Muscle of leg (tissue), 11 donors: ENCODE data around the gene DCAF11. TPM values are rescaled to one million over a fixed set of nuclear protein-coding genes. Genes with fewer than 3 reads are reported as not detected.
A peak's percentile ranks its signal among the peaks of the same experiment; 100 is the strongest.
"Not testable (repeated sequence)": the region's sequence is repeated elsewhere in the genome, so short reads cannot be mapped to it uniquely, and the experiment has no call there.

Experiments used
- DNase-seq: peaks from one replicate; pipeline ENCODE4 v3.0.0; 2013
- H3K27ac ChIP-seq: one replicate; pipeline ENCODE4 v1.5.1; 2013; ENCODE audit warnings: mild to moderate bottlenecking, low read length, control low read depth
- H3K27me3 ChIP-seq: one replicate; pipeline ENCODE4 v1.6.1; 2013; ENCODE audit warnings: low read length; ENCODE audit not compliant: control insufficient read depth, insufficient read depth
- H3K36me3 ChIP-seq: one replicate; pipeline ENCODE4 v1.6.1; 2013; ENCODE audit warnings: low read length; ENCODE audit not compliant: control insufficient read depth, insufficient read depth
- H3K4me1 ChIP-seq: one replicate; pipeline ENCODE4 v1.6.1; 2013; ENCODE audit warnings: low read length; ENCODE audit not compliant: control insufficient read depth, insufficient read depth
- H3K4me3 ChIP-seq: one replicate; pipeline ENCODE4 v1.5.1; 2013; ENCODE audit warnings: low read length, control low read depth
- H3K9me3 ChIP-seq: replicated peaks from 2 replicates; pipeline ENCODE4 v1.6.1; 2013; ENCODE audit warnings: low read depth, low read length; ENCODE audit not compliant: control insufficient read depth
- WGBS: methylation state at CpG from one replicate; pipeline ENCODE4 v1.1.5; 2013; ENCODE audit warnings: missing lambda C conversion rate; ENCODE audit not compliant: insufficient coverage; 5-methylcytosine and 5-hydroxymethylcytosine counted together
- polyA plus RNA-seq, 8 donors: library from polyadenylated mRNA; unstranded; fragments of 120-200 nt; gene quantifications; one replicate each; pipeline versions ENCODE4 v1.2.1 to v1.2.3, GENCODE V29; 2013; ENCODE audit warnings: inconsistent platforms in 1 of 8, low replicate concordance in 1 of 8; ENCODE audit not compliant: insufficient read length in 8 of 8, insufficient read depth in 1 of 8
- total RNA-seq: library from RNA; stranded (reverse); fragments of 120-200 nt; gene quantifications from one replicate; pipeline ENCODE4 v1.2.4, GENCODE V29; 2013

Gene DCAF11
- total and polyA plus RNA-seq, 9 donors, result 40.2 to 47.8 (median 43.6) TPM

DNA sequence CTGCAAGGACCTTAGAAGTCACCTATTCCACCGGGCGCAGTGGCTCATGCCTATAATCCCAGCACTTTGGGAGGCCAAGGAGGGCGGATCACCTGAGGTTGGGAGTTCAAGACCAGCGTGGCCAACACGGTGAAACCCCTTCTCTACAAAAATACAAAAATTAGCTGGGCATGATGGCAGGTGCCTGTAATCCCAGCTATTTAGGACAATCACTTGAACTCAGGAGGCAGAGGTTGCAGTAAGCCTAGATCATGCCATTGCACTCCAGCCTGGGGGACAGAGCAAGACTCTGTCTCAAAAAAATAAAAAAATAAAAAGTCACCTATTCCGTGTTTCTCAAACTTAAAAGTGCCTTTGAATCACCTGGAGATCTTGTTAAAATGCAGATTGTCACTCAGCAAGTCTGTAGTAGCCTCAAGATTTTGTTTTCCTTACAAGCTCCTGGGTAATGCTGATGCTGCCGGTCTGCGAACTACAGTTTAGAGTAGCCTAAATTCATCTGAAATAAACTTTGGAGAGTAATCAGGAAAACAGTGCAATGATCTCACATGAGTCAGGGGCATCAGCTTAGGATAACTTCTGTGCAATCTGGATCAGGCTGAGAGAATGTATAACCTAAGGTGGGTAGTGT is 8.9 kb upstream of the DCAF11 start:
- not testable (repeated sequence) for H3K27me3 ChIP-seq, H3K4me3 ChIP-seq, DNase-seq, H3K27ac ChIP-seq, H3K36me3 ChIP-seq, H3K4me1 ChIP-seq, H3K9me3 ChIP-seq
- WGBS, result 90% methylated on average over 6 of the region's 8 CpGs

DNA sequence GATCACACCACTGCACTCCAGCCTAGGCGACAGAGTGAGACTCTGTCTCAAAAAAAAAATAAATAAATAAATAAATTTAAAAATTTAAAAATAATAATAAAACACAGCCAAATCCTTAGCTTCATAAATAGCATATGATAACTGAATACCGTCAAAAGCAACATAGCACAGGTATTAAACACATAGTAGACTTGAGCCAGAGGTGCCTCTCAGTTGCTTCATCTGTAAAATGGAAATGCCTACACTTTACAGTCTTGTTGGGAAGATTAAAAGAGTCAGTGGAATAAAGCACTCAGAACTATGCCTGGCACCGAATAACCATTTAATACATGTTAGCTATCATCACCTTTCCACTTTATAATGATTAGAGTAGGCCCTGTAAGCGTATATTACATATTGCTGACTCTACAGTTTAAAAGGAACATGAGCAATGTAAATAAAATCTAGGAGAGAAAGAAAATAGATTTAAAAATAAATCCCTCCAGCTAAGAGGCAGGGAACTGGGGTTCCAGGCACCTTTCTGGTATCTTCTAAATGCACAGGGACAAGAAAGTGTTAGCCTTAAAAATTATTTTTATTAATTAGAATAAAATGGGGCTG is 7.8 kb upstream of the DCAF11 start:
- H3K27ac ChIP-seq, result no peak overlapping the region
- no peaks in the 10 kb centered on the region for H3K9me3 ChIP-seq
- DNase-seq, result no peak
- H3K4me1 ChIP-seq, result peaks cover 3% of the 10 kb centered on the region
- no peak overlapping the region for H3K4me3 ChIP-seq
- H3K27me3 ChIP-seq, result no peaks in the 10 kb centered on the region
- H3K36me3 ChIP-seq, result peaks cover 7% of the 10 kb centered on the region
- WGBS, result no CpG with 5 or more reads among the region's 4 CpGs

DNA sequence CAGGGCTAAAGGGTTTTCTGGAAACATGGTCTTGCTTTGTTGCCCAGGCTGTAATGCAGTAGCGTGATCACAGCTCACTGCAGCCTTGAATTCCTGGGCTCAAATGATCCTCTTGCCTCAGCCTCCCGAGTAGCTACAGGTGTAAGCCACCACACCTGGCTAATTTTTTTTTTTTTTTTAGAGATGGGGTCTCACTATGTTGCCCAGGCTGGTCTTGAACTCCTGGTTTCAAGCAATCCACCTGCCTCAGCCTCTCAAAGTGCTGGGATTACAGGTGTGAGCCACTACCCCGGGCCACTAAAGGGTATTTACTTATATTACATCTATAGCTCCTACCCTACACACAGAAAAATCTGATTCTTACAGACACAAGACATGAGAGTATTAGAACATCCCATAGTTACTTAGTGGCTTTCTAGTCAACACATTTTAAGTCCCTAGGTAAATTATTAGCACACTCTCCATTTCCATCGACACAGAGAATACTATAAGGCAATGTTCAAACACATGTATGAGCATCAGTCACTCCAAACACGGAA is 6.2 kb upstream of the DCAF11 start:
- H3K27ac ChIP-seq, result peak overlapping the region; percentile 3
- no peaks in the 10 kb centered on the region for H3K27me3 ChIP-seq
- peaks cover 4% of the 10 kb centered on the region for H3K4me1 ChIP-seq
- no peak for DNase-seq
- H3K9me3 ChIP-seq, result no peaks in the 10 kb centered on the region
- H3K4me3 ChIP-seq, result no peak overlapping the region
- peaks cover 4% of the 10 kb centered on the region for H3K36me3 ChIP-seq
- 100% methylated on average over 1 of the region's 5 CpGs for WGBS

DNA sequence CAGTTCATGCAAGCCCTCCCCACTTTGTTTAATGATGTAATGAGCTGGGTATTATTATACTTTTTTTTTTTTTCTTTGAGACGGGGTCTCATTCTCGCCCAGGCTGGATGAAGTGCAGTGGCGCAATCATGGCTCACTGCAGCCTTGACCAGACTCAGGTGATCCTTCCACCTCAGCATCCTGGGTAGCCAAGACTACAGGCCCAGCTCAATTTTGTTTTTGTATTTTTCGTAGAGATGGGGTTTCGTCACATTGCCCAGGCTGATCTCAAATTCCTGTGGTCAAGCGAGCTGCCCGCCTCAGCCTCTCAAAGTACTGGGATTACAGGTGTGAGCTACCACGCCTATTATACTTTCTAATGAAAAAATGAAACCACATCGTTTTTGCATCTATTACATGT is 4.5 kb upstream of the DCAF11 start:
- Histone ChIP-seq H3K9me3 (no peaks in the 10 kb centered on the region), H3K4me1 (peaks cover 11% of the 10 kb centered on the region), H3K27ac (no peak overlapping the region), H3K4me3 (no peak overlapping the region), H3K36me3 (no peaks in the 10 kb centered on the region), H3K27me3 (no peaks in the 10 kb centered on the region)
- WGBS, result 87% methylated on average over 3 of the region's 9 CpGs
- no peak for DNase-seq

DNA sequence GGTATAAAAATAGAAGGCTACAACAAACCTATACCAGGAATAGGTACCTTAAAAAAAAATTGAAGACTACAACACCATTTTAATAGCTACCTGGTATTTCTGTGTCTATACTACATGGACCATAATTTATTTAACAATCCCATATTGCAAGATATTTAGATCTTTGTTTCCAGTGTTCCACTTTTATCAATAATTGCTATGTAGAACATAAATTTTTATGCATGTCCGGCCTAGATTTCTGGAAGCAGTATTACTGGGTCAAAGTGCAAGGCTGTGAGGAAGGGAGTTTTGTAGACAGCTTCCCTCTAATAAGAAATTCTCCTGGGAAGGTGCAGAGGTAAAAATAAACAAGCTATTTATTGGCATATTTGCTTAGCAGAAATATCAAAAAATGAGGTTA is 4.1 kb upstream of the DCAF11 start:
- WGBS, result no CpG with 5 or more reads among the region's 1 CpG
- Histone ChIP-seq H3K9me3 (no peaks in the 10 kb centered on the region), H3K27me3 (no peaks in the 10 kb centered on the region), H3K36me3 (no peaks in the 10 kb centered on the region), H3K4me1 (peaks cover 14% of the 10 kb centered on the region), H3K27ac (no peak overlapping the region), H3K4me3 (no peak overlapping the region)
- no peak for DNase-seq

DNA sequence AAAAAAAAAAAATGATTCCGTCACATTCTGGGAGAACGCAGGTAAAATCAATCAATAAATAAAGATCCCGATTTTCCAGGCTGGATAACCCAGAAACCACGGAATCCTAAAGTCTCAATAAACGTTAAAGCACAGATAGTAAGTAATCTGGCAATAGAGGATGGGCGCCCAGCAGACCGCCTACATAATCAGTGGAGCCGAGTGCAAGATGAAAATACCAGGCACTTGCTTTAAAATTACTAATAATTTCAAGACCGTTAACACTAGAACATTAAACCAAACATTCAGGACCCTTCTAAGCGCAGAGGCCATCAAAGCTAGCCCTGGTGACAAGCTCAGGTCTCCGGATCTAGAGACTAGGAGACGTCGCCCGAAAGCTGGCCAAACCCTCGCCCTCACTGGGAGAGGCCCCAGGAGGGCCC is 1.2 kb upstream of the DCAF11 start:
- peak overlapping the region; percentile 99 for H3K27ac ChIP-seq
- H3K36me3 ChIP-seq, result peaks cover 24% of the 10 kb centered on the region
- 7% methylated on average over 8 of the region's 15 CpGs for WGBS
- DNase-seq, result no peak
- H3K4me1 ChIP-seq, result peaks cover 23% of the 10 kb centered on the region
- no peaks in the 10 kb centered on the region for H3K27me3 ChIP-seq
- H3K9me3 ChIP-seq, result no peaks in the 10 kb centered on the region
- peak overlapping the region; percentile 79 for H3K4me3 ChIP-seq

DNA sequence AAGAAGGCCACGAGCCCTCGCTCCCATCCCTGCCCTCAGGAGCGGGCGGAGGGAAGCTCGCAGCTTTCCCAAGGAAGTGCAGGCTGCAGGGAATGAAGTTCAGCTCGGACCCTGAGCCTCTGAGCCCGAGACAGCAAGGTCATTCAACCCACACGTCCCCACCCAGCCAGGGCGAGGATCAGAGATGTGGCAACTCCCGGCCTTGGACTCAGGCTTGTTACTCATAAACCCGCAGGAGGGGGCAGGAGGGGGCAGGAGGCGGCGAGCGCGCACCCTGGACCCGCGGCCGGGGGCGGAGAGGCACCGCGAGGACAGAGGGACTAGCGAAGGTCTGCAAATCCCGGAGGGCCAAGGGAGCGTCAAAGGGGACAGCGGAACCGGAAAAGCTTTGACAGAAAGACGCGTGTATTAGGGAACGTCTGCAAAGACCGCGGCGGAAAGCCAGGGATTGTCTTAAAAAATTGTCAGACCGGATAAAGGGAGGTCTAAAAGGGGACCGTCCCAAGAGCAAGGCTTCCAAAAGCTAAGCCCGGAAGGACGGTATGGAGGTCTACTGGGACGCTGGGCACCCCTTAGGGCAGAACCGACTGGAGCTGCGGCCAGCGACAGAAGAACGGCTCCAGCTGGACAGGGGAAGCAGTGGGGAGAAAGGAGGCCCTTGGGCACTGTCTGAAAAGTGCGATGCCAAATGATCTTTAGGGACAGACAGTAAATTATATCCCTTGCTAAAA is 611 bp upstream of the DCAF11 start:
- WGBS, result under 1% methylated on average over 41 of the region's 42 CpGs
- Histone ChIP-seq H3K9me3 (no peaks in the 10 kb centered on the region), H3K4me1 (peaks cover 20% of the 10 kb centered on the region), H3K36me3 (peaks cover 30% of the 10 kb centered on the region), H3K27ac (peak overlapping the region; percentile 99), H3K4me3 (peak overlapping the region; percentile 79), H3K27me3 (no peaks in the 10 kb centered on the region)
- DNase-seq, result peak; percentile 95

DNA sequence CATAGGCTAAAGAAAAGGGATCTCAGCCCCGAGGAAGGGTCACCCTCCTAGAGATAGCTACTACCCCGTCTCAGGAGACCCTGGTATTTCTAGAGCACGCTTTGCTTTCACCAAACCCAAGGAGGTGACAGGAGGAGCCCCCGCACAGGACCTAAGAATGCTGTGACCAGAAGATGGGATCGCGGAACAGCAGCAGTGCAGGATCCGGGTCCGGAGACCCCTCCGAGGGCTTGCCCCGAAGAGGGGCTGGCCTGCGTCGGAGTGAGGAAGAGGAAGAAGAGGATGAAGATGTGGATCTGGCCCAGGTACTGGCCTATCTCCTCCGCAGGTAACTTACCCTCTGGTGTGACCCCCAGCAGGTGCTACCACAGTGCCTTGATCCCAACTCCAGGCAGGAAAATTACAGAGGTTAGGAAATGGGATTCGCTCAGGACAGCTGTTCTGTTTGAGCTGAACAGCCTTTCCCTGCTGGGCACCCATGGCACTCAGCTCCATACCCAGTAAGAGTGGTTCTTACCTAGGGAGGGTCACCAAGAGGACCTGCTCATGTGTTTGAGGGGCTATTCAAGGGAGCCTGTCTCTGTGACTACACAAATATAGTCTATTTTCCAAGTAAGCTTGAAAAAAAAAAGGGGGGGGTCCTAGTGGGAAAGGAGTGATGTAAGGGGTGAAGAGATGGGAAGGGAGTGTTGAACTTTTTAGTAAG is 998 bp downstream of the DCAF11 start:
- peak overlapping the region; percentile 79 for H3K4me3 ChIP-seq
- H3K4me1 ChIP-seq, result peaks cover 20% of the 10 kb centered on the region
- H3K27ac ChIP-seq, result peak overlapping the region; percentile 99
- no peaks in the 10 kb centered on the region for H3K27me3 ChIP-seq
- WGBS, result 13% methylated on average over 3 of the region's 14 CpGs
- H3K9me3 ChIP-seq, result no peaks in the 10 kb centered on the region
- no peak for DNase-seq
- peaks cover 43% of the 10 kb centered on the region for H3K36me3 ChIP-seq

DNA sequence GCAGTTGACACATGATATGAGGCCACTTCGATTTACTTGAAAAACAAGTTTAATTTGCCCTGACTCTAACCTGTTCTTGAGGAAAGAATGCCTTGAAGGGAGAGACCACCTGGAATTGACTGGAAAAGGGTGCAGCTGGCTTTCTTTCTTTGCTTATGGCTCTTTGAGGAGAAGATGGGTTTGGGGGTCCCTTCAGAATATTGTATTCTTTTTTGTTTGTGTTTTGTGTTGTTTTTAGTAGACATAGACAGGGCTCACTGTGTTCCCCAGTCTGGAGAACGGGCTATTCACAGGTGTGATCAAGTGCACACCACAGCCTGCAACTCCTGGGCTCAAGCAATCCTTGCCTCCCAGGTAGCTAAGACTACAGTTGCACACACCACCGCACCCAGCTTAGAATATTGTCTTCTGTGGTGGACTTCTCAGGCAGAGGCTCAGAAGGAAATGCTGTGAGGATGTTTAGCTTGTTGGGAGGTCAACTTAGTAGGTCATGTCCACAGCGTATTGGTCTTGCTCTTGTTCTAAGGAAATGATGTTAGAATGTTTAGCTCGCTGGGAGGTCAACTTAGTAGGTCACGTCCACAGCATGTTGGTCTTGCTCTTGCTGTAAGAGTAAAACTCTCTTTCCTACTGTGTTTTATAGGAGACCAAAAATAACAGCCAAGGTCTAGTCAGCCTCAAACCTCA is 1.7 kb downstream of the DCAF11 start:
- H3K9me3 ChIP-seq, result no peaks in the 10 kb centered on the region
- H3K27ac ChIP-seq, result no peak overlapping the region
- 87% methylated on average over 4 of the region's 6 CpGs for WGBS
- DNase-seq, result no peak
- H3K27me3 ChIP-seq, result no peaks in the 10 kb centered on the region
- peaks cover 50% of the 10 kb centered on the region for H3K36me3 ChIP-seq
- H3K4me3 ChIP-seq, result no peak overlapping the region
- peaks cover 20% of the 10 kb centered on the region for H3K4me1 ChIP-seq
